ENCODE data around the gene HECTD4. TPM values are rescaled to one million over a fixed set of nuclear protein-coding genes. Genes with fewer than 3 reads are reported as not detected.
A peak's percentile ranks its signal among the peaks of the same experiment; 100 is the strongest.
"Not testable (repeated sequence)": the region's sequence is repeated elsewhere in the genome, so short reads cannot be mapped to it uniquely, and the experiment has no call there.

Gene HECTD4
- total RNA-seq, 2 donors from 2014 or later, result 14.8 to 16.5 TPM

DNA sequence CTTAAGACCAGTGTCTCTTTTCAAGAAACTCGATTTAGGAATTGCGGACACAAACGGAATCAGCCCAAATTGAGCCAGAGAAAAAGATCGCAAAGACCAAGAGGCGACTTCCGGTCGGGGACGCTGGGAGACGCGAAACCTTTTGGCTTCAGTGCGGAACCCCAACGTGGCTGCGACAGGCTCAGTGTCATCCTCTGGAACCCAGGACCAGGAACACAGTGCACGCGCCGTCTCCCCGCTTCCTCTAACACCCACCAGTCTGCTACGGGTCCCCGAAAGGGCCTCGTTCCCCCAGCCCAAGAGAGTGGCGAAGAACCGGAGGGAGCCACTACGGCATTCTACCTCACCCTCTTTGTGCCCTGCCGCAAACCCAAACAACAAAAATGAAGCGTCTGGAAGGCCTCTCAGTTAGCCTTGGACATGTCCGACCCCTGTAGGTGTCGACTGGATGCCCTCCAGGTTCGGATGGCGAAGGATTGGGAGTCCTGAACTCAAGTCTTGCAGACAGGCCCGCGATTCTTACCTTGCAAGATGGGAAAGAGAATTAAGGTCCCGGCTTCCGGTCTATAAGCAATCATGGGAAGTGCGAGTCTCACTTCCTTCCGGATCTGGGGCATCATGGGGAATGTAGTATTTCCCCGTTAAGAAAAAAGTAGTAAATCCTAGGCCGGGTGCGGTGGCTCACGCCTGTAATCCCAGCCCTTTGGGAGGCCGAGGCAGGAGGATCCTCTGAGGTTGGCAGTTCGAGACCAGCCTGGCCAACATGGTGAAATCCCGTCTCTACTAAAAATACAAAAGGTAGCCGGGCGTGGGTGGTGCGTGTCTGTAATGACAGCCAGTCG, 27.1 kb upstream of the HECTD4 start, which contains the start of gene RPL6:
Gene RPL6 (minus strand): TSS at position 542 of the 842 bp plus-strand sequence. CDS start 949 bp downstream, outside the sequence.
- H3K36me3 ChIP-seq, result peaks cover 41% of the 10 kb centered on the region
- no peaks in the 10 kb centered on the region for H3K27me3 ChIP-seq
- H3K4me3 ChIP-seq, result peak within 1 kb of the TSS; percentile 80 to 82
- DNase-seq (ENCODE audit: low spot score), result peak; percentile 89
- peak within 1 kb of the TSS; percentile 86 to 92 for H3K27ac ChIP-seq
- TF ChIP-seq CTCF (IDR thresholded peaks at IDR 0.05), result no peak
- H3K9me3 ChIP-seq, result no peaks in the 10 kb centered on the region
- peaks cover 0 to 18% of the 10 kb centered on the region in 2 donors for H3K4me1 ChIP-seq

GRCh38 chr12:112408621-112409020, 26.4 kb upstream of the HECTD4 start:
- Histone ChIP-seq H3K27ac (peak overlapping the region; percentile 86 to 92), H3K27me3 (no peaks in the 10 kb centered on the region), H3K4me1 (peaks cover 0 to 18% of the 10 kb centered on the region in 2 donors), H3K36me3 (peaks cover 44% of the 10 kb centered on the region), H3K9me3 (no peaks in the 10 kb centered on the region), H3K4me3 (peak overlapping the region; percentile 80 to 82)
- DNase-seq (ENCODE audit: low spot score), result no peak
- TF ChIP-seq CTCF (IDR thresholded peaks at IDR 0.05), result no peak

- Histone ChIP-seq H3K4me1 (peaks cover 0 to 18% of the 10 kb centered on the region in 2 donors), H3K36me3 (peaks cover 44% of the 10 kb centered on the region)
- H3K27me3 ChIP-seq; H3K9me3 ChIP-seq; H3K4me3 ChIP-seq; H3K27ac ChIP-seq; DNase-seq (ENCODE audit: low spot score): not testable (repeated sequence)
Measured at GRCh38 chr12:112407683-112408082, 25.5 kb upstream of the HECTD4 start.

DNA sequence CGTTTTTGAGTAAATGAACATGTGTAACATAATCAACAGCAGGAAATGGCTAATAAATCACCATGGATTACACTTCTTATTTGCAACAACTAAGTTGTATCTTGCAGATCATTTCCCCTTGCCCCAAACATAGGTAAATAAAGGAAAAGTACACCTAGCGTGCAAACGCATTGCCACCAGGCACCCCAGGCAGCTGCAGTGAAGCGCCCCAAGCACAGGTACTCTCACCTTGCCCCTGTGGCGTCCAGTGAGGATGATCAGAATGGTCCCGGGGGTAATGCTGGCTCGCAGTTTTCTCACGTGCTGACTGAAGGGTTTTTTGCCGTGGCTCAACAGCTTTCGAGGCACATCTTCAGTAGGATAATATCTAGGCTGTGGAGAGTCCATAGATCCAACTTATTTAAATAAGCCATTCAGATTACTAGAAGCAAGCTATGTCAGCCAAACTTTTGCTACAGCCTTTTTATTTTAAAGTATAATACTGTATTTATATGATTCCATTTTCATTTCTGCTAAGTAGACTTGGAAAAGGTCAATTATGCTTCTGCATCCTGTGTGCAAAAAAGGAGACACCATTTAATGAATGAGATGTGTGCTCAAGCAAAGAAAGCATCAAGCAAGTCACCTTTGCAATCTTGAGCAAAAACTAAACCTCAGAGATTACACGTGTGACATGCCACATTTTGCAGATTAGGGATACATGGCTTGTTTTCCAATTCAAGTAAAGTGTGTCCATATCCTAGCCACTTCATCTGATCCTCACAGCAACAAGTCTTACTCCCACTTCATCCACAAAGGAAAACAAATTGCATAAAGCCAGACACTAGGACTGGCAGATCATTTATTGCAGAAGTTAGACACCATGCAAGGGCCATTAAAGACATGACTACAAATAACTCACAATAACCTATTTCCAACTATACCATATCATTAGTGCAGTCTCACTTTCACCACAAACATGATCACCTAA, 24.6 kb upstream of the HECTD4 start:
- H3K27me3 ChIP-seq, result no peaks in the 10 kb centered on the region
- no peak for DNase-seq (ENCODE audit: low spot score)
- peaks cover 44% of the 10 kb centered on the region for H3K36me3 ChIP-seq
- H3K9me3 ChIP-seq, result no peaks in the 10 kb centered on the region
- no peak overlapping the region for H3K4me3 ChIP-seq
- no peak for TF ChIP-seq CTCF (IDR thresholded peaks at IDR 0.05)
- H3K4me1 ChIP-seq, result peaks cover 0 to 18% of the 10 kb centered on the region in 2 donors
- H3K27ac ChIP-seq, result no peak overlapping the region

- no peak overlapping the region for H3K27ac ChIP-seq
- H3K27me3 ChIP-seq, result no peaks in the 10 kb centered on the region
- no peak overlapping the region for H3K4me3 ChIP-seq
- DNase-seq (ENCODE audit: low spot score), result no peak
- no peak for TF ChIP-seq CTCF (IDR thresholded peaks at IDR 0.05)
- no peaks in the 10 kb centered on the region for H3K9me3 ChIP-seq
- peaks cover 30% of the 10 kb centered on the region for H3K36me3 ChIP-seq
- H3K4me1 ChIP-seq, result no peaks in the 10 kb centered on the region
Measured at GRCh38 chr12:112401903-112402498, 19.8 kb upstream of the HECTD4 start.
